Occipital lobe (tissue), 2 donors: Measurements from ENCODE around the gene INTS4. TPM values are rescaled to one million over a fixed set of nuclear protein-coding genes. Genes with fewer than 3 reads are reported as not detected.
"Not testable (repeated sequence)": the region's sequence is repeated elsewhere in the genome, so short reads cannot be mapped to it uniquely, and the experiment has no call there.

Experiments used
- DNase-seq: peaks from one replicate; lab custom pipeline; 2025; lab: John Stamatoyannopoulos, UW
- total RNA-seq: library from RNA; depleted of rRNA; stranded (reverse); fragments of >200 nt; gene quantifications from one replicate; pipeline ENCODE4 v1.2.3, GENCODE V29; 2014

Gene INTS4
- total RNA-seq, 1 donor from 2014 or later, result 50.8 TPM

- no peak for DNase-seq
Observed at GRCh38 chr11:78025378-78025777, 30.9 kb upstream of the INTS4 start.

GRCh38 chr11:78023426-78023825 lies 29.0 kb upstream of the INTS4 start:
- DNase-seq, result no peak

DNA sequence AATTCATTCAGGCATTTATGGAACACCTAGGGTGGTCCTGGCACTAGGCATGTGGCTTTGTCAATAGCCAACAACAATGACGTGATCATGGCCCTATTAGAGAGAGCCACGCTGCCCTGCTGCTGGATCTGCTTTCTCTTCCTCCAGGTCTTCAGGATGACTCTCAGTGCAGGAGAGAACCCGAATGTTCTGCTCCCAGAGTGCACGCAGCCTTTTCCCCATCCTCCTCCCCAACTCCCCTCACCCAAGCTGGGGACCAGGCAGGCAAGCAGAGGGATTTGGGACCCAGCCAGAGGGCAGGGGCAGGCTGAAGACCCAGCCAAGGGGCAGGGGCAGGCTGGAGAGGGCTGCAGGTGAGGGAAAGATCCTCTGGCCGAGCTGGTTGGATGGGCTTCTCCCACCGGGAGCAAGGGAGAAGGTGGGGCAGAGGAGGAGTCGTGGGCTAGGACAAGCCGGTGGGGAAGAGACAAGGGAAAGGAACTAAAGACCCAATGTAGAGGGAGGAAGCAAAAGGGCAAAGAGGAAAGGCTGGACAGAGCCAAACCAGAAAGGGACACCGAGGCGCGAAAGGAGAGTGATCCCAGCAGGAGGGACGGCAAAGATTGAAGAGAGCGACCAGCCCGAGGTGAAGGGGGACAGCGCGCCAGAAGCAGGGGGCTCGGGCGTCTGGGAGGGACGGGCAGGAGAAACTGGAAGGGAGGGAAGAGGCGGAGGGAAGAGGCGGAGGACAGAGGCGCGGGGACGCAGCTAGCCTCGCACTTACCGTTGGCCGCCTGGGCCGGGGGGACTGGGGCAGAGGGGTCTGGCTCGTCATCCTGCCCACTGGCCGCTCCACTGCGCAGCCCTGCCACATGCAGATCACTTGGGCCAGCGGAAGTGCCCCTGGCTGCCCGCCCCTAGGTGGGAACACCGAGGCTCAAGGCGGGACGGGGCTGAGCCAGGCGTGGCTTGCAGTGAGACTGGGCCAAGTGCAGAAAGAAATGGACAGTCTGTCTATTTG lies 28.2 kb upstream of the INTS4 start, which contains the start of gene KCTD14:
Gene KCTD14 (minus strand): TSS at position 880 of the 1,000 bp plus-strand sequence. CDS start 27 bp downstream, at position 853.
- DNase-seq, result no peak

GRCh38 chr11:78021611-78022010 lies 27.1 kb upstream of the INTS4 start:
- DNase-seq, result no peak

DNA sequence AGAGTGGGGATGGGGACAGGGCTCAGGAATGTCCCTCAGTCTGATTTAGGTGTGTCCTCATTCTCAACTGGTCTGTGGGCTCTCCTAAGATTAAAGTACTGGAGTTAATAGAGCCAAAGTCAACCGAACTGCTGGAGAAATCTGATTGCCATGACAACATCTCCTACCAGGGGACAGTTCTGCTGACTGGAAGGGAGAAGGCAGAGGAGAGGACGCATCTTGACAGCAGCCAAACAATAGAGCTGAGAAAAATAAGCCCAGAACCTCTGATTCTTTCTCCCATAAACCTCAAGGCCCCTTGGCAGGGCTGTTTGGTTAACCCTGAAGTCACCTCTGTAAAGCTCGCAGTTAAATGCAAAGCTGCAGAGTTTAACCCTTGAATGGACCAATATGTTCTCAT lies 25.8 kb upstream of the INTS4 start:
- DNase-seq, result no peak

- DNase-seq, result no peak
Observed at GRCh38 chr11:78019808-78020207, 25.3 kb upstream of the INTS4 start.

DNA sequence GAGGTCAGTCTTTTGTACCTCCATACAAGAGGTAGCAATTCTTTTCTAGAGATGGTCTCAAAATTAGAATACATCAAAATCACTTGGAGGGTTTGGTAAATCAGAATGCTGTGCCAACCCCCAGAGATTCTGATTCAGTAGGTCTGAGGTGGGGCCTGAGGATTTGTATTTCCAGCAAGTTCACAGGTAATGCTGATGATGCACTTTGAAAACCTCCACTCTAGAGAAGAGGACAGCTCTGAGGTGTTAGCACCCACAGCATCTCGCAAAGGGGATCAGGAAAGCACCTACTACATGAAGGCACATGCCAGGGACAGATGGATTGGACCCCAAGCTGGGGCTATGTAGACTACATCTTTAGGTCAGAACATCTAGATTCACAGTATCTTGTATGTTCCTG lies 21.4 kb upstream of the INTS4 start:
- no peak for DNase-seq

DNA sequence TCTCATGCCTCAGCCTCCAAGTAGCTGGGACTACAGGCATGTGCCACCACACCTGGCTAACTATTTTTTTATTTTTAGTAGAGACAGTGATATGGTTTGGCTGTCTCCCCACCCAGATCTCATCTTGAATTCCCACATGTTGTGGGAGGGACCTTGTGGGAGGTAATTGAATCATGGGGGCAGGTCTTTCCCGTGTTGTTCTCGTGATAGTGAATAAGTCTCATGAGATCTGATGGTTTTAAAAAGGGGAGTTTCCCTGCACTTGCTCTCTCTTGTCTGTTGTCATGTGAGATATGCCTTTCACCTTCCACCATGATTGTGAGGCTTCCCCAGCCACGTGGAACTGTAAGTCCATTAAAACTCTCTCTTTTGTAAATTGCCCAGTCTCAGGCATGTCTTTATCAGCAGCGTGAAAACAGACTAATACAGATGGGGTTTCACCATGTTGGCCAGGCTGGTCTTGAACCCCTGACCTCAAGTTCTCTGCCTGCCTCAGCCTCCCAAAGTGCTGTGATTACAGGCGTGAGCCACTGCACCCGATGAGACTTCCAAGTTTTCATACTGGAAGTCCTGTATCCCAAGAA lies 20.6 kb upstream of the INTS4 start:
- not testable (repeated sequence) for DNase-seq

- no peak for DNase-seq
Observed at GRCh38 chr11:78011301-78011700, 16.8 kb upstream of the INTS4 start.

- no peak for DNase-seq
Observed at GRCh38 chr11:78010755-78011154, 16.3 kb upstream of the INTS4 start.

DNA sequence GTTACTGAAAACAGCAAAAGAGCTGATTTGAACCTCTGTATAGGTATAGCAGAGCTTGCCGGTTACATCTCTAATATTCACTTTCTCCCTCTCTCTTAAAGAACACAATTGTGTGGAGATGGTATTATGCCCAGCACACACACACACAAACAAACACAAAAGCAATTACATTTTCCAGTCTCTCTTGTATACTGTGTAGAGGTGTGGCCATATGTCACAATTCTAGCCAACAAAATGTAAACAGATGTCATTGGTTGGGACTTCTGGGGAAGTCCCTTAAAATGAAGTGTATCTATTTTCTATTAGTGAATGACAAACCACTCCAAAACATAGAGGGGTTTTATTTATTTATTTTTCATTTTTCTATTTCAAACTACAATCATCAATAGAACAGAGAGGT lies 15.8 kb upstream of the INTS4 start:
- DNase-seq, result no peak

DNA sequence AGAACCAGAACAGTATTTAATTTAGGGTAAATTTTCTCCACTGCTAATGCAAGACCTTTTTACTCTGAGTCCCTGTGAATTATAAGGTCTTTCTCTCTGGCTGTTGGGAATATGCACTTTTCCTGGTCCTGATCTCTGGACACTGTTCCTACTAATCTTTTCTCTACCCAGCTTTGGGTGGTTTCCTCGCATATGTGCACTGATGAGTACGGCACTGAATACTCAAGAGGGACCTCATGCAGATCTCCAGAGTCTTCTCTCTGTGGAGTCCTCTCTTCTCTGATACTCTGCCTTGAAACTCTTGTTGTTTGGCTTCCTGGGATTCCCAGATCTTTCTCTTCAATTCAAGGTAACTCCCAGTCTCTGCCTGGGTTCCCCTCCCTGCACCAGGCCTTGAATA lies 14.6 kb upstream of the INTS4 start:
- DNase-seq, result no peak

GRCh38 chr11:78000193-78000592 lies 5.7 kb upstream of the INTS4 start:
- DNase-seq, result no peak

DNA sequence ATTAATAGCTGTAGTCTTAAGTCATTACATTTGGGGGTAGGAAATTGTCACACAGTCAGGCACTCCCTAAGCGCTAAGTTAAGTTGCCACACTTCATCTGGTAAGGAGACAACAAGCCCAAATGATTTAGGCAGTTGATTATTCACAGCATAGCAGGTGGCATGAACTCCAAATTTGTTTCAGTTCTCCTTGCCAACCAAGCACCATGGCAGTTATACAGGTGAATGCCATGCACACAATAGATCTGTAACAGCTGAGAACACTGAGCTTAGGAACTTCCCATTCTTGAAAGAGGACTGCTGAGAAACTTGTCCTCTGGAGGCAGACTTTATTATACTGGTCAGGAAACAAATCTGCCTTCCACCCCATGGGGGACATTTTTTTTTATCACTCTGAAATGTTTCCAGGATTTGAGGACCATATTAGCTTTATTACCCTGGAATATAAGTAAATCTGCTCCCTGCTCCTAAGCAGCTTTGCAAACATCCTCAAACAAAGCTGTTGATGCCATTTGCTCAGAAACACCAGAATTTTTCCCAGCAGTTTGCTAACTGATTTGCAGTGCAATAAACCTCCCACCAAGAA lies 5.1 kb upstream of the INTS4 start:
- DNase-seq, result no peak

GRCh38 chr11:77993902-77994301 lies 566 bp downstream of the INTS4 start:
- DNase-seq, result no peak

DNA sequence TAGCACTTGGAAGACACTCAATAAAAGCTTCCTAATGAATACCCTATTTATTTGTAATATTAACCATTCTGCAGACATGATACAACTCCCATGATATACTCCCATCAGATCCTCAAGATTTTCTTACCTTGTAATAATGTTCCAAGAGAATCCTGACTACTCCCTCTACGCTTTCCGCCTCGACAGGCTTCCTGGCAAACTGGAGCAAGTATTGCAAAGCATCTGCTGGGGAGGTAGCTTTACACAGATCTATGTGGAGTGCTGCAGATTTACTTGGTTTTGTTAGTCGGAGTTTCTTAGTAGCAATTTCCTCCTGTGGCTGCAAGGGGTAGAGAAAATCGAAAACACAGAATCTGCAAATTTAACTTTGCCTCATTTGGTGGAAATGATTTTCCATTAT lies 3.5 kb downstream of the INTS4 start:
- no peak for DNase-seq

- not testable (repeated sequence) for DNase-seq
Observed at GRCh38 chr11:77986456-77986855, 8.0 kb downstream of the INTS4 start.

DNA sequence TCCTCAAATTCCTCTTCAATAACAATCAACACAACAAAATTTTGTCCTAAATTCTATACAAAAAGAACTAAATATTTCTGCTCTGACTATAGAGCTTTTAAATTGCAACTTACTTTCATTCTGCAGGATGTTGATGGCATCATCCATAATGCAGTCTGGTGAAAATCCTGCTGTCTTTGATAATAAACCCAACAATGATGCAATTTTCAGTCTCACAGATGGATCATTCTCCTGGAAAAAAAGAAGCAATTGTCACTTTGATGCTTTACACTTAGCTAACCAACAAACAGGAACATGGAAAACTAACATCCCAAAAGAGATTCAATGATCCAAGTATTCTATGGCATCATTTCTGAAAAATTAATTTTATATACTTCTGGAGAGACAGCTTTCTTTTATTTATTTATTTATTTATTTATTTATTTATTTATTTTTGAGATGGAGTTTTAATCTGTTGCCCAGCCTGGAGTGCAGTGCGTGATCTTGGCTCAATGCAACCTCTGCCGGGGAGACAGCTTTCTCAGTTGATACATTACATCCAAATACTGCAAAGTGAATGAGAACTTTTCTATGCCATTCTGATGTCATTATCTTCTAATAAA lies 13.0 kb downstream of the INTS4 start:
- no peak for DNase-seq

GRCh38 chr11:77968337-77968736 lies 26.1 kb downstream of the INTS4 start:
- no peak for DNase-seq

DNA sequence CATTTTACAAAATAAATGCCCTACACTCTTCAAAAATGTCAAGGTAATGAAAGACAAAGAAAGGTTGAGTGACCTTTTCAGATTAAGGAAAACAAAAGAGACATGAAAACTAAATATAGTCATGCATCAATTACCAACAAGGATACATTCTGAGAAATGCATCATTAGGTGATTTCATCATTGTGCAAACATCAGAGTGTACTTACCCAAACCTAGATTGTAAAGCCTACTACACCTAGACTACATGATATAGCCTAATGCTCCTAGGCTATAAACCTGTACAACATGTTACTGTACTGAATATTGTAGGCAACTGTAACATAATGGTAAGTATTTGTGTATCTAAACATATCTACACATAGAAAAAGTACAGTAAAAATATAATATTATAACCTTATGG lies 26.7 kb downstream of the INTS4 start:
- DNase-seq, result no peak

DNA sequence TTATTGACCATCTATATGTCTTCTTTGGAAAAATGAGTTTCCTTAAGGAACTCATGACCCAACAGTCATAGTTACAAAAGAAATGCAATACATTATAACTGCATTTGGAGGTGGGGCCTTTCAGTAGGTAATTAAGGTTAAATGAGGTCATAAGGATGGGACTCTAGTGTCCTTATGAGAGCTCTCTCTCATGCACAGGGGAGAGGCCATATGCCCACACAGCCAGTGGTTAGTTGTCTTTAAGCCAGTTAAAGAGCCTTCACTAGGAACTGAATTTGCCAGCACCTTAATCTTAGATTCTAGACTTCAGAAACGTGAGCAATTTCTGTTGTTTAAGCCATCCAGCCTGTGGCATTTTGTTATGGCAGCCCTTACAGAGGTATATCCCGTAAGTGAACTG lies 27.3 kb downstream of the INTS4 start:
- no peak for DNase-seq

DNA sequence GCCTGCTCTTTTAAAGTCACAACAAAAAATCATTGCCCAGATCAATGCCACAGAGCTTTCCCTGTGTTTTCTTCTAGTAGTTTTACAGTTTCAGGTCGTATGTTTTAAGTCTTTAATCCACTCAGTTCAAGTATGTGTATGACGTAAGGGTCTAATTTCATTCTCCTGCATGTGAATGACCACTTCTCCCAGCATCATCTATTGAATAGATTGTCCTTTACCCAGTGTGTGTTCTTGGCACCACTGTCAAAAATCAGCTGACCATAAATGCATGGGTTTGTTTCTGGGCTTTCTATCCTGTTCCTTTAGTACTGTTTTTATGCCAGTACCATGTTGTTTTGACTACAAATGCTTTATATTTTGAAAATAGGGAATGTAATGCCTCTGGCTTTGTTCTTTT lies 28.1 kb downstream of the INTS4 start:
- no peak for DNase-seq
